A172 (cell line): ENCODE measurements around the gene MLPH. TPM values are rescaled to one million over a fixed set of nuclear protein-coding genes. Genes with fewer than 3 reads are reported as not detected.

ENCODE experiments used
- DNase-seq: peaks from one replicate; pipeline ENCODE4 v3.0.0-alpha.2; 2015; ENCODE audit warnings: low spot score
- total RNA-seq: library from RNA; depleted of rRNA; stranded (reverse); fragments of >200 nt; shearing (Covaris generic); gene quantifications from 2 replicates; pipeline ENCODE4 v1.2.3, GENCODE V29; 2014; rRNA removed

The MLPH gene, protein sequence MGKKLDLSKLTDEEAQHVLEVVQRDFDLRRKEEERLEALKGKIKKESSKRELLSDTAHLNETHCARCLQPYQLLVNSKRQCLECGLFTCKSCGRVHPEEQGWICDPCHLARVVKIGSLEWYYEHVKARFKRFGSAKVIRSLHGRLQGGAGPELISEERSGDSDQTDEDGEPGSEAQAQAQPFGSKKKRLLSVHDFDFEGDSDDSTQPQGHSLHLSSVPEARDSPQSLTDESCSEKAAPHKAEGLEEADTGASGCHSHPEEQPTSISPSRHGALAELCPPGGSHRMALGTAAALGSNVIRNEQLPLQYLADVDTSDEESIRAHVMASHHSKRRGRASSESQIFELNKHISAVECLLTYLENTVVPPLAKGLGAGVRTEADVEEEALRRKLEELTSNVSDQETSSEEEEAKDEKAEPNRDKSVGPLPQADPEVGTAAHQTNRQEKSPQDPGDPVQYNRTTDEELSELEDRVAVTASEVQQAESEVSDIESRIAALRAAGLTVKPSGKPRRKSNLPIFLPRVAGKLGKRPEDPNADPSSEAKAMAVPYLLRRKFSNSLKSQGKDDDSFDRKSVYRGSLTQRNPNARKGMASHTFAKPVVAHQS
- total RNA-seq = 12.9 and 17.7 TPM in 2 replicates

DNA sequence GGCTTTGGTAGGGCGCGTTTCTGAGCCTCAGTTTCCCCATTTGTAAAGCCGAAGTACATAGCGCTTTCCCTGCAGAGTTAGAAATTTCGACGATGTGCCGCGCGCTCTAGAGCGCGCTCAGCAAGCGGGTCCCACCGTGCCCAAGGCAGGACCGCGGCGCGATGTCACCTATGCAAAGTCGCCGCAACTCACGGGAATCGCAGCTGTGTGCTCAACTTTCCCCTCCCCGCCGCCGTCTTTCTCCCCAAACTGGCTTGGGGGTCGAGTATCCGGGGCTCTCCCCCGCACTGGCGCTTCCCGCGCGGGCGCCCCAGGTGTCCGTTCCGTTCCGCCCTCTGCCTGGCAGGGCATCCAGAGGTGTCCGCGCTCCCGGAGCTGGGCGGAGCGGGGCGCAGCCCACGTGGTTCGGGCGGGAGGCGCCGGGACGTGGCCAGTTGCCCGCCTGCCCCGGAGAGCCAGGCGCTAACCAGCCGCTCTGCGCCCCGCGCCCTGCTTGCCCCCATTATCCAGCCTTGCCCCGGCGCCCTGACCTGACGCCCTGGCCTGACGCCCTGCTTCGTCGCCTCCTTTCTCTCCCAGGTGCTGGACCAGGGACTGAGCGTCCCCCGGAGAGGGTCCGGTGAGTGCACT, at the start of gene MLPH:
Gene MLPH (plus strand): TSS at position 433 of the 630 bp plus-strand sequence. CDS start 6,176 bp downstream, outside the sequence.
- no peak for DNase-seq

DNA sequence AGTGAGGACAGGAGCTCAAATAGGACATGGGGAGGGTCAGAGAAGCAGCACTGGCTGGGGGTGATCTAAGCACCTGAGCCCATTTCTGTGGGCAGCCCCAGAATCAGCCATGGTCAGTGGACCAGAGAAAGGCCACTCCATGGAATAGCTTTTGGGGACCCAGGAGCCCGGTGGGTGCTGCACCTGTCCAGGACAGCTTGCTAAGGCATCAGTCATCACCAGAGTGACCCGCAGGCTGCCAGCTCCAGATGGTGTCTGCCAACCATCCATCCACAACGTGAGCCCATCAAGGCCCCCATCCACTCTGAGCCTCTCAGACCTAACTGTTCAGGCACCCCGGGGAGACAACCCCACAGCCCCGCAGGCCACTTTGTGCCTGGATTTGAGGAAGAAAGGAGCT, 49.5 kb upstream of the MLPH start:
- DNase-seq = no peak

DNA sequence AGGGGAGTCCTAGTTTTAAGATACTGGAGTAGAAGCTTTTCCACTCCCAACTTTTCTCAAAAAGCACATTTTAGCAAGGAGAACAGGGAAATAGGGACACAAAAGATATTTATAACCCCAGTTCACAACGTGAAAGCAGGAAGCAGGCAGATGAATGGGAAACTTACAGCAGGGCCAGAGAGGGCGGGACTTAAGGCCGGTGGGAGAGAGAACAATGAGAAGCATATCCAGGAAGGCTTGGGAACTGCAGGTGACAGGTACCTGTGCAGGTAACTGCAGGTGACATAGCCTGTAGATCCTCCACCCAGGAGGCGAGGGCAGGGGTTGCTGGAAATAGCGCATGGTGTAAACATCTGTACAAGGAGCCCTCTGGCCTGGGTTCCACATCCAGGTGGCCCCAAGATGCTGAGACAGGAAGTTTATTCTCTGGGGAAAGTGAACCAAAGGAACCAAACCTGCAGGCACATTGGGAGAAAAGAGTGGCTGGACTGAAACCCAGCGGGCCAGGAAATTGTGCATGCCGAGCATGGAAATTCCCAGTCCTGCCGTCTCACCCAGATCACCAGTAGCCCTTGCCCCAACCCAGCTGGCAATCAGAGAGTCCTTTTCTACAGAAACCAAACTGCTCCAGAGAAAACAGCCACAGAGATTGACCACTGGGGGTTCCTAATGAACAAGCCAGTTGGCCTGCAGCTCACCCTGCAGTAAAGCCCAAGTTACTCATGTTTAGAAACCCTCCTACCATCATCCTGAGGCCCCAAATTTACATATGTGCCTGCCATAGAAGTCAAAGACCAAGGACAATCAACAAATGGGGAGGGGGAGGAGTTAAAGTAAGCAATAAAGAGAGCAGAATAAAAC, 48.7 kb upstream of the MLPH start:
- DNase-seq = no peak

DNA sequence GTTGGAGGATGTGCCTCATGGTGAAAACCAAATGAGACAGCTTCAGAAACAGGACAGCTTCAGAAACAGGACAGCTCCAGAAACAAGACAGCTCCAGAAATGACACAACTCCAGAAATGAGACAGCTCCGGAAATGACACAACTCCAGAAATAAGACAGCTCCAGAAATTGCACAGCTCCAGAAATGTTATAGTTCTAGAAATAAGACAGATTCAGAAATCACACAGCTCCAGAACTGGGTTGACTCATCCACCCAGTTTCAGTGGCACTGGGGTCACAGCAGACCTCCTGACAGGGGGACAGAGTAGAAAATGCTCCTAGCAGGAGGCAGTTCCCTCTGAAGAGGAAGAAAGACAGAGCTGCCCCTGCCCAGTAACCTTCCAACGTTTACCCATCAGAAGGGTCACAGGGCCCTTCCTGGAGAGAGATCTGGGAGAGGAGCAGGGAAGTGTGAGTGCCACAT, 46.2 kb upstream of the MLPH start:
- no peak for DNase-seq

DNA sequence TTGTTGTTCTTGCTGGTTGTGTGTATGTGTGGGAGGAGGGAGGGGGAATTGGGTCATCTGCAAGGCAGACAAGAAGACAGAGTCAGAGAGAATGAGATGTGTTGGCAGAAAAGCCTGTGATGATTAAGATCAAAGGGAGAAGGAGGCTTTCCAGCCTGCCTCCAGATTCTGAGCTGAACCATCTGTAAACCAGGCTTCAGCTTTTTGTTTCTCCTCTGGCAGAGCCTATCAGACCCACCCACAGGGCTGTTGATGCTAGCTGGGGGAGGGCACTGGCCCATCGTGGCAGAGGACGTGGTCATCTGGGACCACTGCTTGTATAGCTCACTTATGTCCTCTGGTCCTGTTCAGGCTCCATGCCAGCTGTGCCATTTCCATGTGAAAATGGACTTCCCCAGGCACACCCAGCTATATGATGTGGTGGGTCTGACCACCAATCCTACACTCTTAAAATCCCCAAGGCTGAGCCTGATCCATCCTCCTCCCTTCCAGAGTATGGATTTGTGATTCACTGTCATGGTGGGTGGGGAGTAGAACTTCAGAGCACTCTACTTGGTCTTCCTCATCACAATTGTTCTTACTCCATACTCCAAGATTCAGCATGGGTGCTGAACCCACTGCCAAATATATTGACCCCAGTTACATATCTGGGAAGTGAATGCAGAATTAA, 45.3 kb upstream of the MLPH start:
- DNase-seq = no peak

DNA sequence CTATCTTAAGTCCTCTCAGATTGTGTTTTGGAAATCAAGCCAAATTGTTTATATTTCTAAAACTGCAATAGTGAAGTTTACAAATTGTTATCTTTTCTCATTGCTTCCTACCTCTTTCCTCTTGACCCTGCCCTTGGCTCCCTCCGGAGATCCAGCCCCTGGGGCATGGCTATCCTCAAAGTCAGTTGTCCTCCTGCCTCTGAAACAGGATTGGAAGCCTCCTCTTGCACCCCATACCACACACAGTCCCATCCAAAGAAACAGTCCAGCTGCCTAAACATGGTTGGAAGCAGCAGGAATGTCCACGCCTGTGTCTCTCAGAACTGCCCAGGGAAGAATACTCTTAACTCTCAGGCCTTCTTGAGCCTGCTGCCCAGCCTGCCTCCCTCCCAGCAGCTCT, 43.0 kb upstream of the MLPH start:
- DNase-seq = no peak

DNA sequence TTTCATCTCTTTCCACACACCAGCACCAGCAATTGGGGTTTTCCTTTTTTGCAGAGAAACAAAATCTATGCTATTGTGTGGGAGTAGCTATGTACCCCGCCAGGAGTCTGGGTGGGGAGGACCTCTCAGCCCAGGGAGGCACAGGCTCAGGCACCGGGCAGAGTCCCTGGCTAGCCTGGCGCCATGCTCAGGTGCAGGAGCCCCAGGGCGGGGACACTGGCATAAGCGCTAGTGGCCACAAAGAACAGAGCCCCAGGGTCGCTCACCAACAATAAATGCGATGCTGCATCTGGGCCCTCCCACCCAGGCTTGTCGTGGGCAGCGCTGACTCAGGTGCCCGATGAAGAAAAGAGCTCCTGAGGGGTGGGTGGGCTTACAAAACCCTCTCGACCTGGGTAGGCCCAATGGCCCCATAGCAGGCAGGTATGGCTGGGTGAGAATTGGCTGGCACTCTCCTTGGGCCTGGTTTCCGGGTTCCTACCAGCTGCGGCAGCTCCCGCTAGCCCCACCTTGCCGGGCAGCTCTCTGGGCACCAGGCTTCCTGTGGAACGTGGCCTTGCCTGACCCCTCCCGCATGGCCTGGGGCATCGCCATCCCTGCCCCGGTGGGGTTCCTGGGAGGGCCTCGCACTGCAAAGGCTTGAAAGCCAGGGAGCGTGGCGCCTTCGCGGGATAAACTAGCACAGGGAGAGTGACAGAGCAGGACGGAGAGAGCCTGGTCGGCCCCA, 41.3 kb upstream of the MLPH start:
- DNase-seq = no peak

DNA sequence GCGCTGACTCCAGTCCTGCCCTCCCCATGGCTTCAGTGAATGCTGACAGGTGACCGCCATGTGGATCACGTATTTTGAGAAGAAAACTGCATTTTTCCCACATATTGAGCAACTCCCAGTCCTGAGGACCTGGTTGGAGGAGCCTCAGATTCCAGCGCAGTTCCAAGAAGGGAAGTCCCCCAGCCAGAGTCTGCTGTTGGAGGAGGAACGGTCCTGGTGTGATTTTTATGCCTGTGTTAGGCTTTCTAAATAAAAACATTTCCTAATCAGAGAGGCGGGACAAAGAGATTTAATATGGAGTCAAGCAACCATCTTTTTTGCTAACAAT, 40.7 kb upstream of the MLPH start:
- DNase-seq = no peak

DNA sequence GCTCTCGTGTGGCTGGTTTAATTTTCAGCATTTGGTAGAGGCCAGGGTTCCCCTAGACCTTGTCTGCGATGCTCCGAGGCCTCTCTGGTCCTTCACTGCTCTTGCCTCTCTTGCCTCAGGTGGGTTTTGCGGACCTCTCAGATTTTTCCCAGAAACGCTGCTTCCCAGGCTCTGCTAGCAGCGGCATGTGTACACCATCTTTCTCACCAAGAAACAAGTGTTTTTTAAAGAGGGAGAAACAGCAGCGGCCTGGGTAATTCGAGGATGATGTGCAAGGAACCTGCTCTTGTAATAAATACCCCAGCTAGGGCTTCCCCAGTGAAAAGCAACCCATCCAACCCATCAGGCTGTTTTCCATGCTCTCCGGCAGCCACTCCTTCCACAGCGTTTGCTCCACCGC, 39.6 kb upstream of the MLPH start:
- no peak for DNase-seq

DNA sequence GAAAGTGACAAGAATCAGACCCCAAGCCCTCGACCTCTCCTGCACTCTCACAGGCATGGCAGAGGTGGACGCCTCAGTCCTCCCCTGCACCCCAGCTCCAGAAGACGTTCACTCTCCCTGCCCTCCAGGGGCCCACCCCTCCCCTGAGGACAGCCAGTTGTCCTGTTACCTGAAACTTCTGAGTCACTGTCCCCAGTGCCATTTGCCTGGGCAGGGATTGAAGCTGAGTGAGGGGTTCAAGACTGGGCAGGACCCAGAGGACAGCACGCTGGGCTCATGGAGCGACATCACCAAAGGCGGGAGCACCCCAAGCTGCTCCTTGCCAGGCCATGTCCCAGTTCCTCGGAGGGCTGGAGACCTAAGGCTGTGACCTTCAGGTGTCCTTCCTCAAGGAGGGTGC, 38.9 kb upstream of the MLPH start:
- no peak for DNase-seq

DNA sequence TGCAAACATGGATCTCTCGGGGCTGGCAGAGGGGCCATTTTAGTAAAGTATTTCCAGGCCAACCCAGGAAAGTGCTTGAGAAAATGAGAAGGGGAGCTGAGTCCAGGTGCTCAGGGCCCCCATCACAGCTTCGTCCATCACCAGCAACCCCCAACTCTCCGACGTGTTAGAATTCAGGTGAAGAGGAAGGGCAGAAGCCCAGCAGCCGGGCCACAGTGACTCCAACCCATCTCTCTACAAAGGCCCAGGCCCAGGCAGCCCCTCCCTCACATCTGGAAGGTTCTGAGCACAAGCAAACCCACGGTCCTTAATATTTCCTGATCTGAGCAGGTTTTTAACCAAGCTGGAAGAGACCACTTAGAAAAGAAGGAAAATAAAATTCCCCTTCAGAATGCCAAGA, 38.4 kb upstream of the MLPH start:
- no peak for DNase-seq

DNA sequence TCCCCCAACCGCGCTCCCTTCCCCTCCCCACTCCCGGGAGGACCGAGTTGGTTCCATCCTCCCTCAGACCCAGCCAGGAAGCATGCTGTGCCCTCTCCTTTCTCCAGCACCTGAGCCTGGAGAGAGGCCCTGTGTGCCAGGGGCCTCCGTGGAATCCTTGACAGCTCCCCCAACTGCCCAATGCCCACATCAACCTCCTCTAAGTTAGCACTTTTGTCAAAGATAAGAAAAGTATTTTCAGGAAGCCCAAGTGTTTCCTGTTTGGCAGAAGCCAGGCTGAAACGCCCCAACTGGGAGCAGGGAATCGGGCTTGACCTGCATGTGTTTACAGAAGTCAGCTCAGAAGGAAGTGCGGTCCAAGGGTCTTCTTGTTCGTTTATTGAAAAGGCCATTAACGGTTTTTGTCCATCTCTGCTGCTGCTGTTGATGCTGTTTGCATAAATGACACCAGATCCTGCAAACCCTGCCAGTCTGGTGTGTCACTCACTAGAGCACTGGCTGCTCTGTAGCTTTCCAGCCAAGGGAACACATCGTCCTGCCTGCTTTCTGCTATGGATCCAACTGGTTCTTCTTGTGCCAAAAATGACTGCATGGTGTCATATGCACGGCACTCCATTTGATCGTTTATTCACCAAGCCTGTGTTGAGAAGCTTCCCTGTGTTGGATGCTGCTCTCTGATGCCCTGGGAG, 37.7 kb upstream of the MLPH start:
- no peak for DNase-seq

DNA sequence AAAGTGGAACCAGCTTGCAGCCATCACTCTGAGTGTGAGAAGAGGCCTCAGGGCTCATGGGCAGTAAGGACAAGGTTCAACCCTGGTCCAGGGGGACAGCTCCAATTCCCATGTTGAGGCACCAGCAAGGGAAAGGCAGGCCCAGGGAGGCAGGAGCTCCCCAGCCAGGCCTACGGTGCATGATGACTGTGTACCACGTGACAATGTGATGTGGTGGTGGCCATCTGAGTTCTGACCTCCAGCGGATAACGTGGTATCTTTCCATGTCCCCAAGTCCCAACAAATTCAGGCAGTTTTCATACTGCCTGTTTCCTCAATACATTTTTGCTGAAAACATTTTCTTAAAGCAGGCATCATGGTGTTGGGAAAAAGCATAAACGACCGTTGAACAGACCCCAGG, 36.9 kb upstream of the MLPH start:
- DNase-seq = no peak

DNA sequence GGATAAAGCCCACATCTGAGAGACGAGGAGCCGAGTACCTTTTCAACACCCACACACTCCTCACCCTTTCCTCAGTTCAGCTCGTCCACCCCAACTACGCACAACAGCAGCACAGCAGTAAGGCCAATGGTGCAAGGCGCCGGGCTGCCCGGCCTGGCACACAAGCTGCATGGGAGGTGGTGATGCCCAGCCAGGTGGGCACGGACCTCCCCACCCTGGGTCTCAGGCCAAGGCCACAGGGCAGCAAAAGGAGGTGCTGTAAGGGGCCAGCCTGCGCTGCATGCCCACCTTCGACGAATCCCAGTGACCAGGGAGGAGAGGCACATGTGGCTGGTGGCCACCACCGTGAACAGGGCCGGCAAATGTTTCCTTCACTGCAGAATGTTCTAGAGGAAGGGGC, 36.5 kb upstream of the MLPH start:
- no peak for DNase-seq

DNA sequence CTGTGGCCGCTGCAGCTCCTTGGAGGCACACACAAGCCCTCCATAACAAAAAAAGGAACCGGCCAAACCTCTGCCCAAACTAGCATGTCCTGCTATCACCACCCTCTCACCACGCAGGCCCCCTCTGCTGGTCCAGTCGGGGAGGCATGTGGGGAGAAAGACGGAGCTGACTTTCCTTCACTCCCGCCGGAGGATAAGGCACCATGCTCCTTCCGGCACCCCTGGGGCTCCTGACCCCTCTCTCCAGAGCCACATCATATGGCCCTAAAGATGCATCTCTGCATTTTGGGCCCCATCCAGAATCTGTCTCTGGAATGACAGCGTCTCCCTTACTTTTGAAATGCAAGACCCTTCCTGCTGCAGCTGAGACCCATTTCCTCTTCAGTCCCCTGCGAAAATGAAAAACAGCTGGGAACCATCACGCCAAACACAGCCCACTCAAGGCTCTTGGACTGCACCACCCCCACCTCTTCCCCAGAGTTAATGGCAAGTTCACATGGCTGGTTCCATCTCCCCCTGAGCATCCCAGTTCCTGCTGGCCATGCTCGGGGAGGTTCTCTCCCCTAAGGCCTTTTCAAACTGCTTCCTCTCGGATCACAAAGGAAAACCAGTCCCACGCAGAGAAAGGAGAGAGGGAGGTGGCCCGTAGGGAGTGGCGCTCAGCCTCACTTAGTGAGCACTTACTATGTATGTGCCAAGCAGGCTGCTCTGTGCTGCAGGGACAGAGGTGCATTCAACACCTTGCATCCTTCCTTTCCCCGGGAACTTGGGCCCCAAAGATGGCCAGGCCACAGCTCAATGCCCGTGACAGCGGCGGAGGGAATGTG, 35.2 kb upstream of the MLPH start:
- no peak for DNase-seq

DNA sequence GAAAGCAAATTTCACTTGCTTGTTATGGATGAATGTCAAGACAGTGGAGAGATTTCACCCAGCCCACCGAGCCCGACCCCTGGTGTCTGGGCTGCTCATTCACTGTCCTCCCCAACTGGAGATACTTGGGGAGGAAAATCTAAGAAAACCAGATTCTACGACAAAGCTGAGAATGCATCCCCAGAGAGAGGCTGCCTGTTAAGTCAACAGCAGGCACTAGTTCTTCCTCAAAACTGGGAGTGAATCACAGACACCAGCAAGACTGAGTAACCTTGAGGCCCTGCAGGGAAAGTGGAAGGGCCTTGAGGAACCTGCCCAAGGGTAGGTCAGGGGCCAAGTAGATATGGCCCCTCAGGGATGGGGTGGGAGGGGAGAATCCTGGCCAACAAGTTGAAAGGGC, 34.2 kb upstream of the MLPH start:
- no peak for DNase-seq

DNA sequence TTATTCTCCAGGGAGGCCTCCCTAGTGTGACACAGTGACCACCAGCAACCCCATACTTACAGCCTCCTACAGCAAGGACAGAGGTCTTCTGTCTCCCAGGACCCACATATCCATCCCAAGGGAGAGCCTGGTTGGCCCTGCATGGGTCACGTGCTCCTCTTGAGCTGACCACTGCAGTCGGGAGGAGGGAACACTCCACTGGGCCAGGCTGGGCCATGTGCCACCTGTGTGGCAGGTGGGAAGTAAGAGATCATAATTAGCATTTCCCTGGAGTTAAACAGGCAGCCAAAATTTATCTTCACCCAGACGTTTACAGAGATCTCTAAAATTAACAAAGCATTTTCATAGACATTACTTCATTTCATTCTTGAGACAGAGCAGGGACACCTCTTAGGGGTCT, 33.4 kb upstream of the MLPH start:
- no peak for DNase-seq

DNA sequence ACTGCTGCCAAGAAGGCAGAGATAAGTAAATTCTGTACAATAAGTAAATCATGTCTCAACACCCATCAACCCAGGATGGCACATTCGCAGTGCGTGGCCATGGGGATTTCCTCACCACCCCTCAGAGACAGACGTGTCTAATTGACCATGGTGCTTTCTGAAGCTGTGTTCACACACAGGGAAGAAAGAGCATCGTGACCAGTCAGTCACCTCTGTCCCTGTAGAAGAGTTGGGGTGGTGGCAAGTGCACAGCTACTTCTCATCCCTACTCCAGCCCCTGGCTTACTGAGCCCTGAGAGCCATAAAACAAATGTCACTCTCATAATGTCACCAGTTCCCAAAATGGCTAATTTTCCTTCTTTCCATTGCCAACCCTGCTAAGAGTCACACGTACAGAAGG, 31.3 kb upstream of the MLPH start:
- no peak for DNase-seq

DNA sequence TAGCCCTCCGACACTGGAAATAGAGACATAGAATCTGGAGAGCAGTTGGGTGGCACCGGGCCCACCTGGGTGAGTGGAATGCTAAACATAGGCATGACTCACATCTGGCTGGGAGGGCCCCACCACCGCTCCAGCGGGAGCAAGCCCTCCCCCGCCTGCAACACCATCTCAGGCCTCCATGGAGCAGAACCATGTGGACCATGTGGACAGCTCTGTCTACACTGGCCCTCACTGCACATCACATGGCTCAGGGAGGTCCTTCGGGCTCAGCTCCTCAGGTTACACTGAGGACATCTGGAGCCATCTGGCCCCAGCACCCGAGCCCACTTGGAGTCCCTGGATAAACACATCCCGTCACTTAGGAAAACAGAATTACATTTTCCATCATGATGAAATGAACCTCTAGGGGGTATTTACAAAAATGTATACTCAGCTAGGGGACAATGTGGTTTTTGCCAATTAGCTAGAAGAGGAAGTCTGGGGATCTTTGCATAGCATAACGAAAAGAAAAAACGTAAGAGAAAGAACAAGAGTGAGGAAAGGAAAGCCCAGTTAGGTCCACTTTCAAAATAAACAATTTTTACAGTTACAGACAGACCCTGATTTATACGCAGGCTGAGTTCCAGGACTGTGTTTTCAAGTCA, 30.7 kb upstream of the MLPH start:
- DNase-seq = peak; percentile 91
